ENCODE data around the gene MSH5. TPM values are rescaled to one million over a fixed set of nuclear protein-coding genes. Genes with fewer than 3 reads are reported as not detected.

MSH5 gene
- total RNA-seq, 1 donor from 2014 or later, result 6.1 TPM

DNA sequence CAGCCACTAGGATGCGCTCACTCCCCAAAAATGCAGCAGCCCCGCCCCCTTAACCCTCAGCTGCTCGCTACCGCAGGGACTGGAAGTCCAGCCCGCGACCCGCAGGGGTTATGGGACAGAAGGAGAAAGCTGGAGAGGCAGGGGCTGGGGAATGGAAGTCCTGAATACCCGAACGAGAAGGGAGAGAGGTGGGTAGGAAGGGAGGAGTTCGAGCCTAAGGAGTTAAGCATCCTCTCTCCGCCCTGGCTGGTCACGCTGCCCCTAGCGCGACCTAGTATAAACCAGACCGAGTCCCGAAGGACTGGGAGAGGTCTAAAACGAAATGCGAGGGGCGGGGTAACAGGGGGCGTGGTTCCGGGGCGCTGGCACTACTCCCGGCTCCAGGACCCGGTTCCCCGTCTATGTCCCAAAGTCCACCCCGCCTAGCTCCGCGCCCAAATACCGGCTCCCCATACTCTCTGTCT, 10.3 kb upstream of the MSH5 start:
- DNase-seq (ENCODE audit: low read depth, low spot score), result peak; percentile 60

GRCh38 chr6:31729979-31730630, 9.7 kb upstream of the MSH5 start:
- DNase-seq (ENCODE audit: low read depth, low spot score), result peak; percentile 80

- DNase-seq (ENCODE audit: low read depth, low spot score), result no peak
Observed at GRCh38 chr6:31730631-31731086, 9.1 kb upstream of the MSH5 start.

DNA sequence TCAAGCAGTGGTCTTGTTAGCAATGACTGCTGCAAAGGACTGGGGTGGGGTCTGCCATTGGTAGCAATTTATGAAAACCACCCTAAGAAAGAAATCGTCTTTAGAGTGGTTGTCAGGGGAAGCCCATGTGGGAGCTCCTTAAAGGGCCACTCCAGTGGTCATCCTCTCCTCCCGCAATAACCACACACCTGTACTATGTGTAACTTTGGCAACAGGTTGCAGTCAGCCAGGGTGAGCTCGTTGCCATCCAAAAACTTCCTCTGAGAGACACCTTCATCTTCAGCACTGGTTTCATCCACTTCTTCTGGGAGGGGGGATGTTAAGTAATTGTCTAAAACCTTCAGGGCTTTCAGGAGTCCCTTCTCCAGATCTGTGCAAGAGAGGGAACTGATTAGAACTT, 7.8 kb upstream of the MSH5 start:
- DNase-seq (ENCODE audit: low read depth, low spot score), result no peak

DNA sequence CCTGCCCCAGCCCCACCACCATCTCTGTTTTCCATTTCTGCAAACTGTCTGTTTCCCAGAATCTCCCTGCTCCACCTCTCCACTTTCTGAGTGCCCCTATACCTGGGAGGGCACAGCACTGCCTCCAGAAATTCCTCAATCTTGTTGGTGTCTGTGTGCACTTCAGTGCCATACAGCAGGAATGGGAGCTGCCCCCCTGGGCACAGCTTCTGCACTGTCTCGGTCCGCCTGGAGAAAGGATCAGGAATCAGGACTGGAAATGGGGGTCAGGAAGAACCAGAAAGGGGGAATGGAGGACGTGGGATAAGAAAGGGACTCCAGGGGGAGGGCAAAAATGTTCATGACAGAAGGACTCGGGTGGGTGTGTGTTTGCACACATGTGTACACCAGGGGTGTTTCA, 6.1 kb upstream of the MSH5 start:
- DNase-seq (ENCODE audit: low read depth, low spot score), result no peak

DNA sequence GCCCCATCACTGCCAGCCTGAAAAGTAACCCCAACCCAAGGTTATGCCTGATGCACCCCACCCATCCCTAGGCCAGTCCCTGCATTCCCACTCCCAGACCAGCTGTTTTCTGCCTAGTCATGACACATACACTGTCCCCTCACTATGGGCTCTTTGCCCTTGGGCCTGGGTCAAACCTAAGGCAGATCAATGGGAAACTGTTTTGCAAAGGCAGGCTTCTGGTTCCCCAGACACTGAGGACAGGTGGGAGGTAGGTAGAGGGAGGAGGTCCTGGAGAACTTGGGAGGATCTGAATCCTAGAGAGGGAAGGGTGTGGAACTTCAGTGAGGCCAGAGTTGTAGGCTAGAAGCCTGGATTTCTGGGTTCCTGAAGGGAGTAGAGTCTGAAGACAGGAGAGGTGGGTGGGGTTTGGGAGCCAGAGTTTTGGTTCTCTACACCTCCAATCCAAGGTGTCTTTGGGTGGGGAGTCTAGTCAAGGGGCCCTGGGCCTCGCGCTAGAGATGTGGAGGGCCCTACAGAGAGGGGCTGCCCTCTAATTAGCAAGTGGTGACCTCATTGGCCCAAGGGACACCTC, 5.5 kb upstream of the MSH5 start:
- DNase-seq (ENCODE audit: low read depth, low spot score), result no peak

DNA sequence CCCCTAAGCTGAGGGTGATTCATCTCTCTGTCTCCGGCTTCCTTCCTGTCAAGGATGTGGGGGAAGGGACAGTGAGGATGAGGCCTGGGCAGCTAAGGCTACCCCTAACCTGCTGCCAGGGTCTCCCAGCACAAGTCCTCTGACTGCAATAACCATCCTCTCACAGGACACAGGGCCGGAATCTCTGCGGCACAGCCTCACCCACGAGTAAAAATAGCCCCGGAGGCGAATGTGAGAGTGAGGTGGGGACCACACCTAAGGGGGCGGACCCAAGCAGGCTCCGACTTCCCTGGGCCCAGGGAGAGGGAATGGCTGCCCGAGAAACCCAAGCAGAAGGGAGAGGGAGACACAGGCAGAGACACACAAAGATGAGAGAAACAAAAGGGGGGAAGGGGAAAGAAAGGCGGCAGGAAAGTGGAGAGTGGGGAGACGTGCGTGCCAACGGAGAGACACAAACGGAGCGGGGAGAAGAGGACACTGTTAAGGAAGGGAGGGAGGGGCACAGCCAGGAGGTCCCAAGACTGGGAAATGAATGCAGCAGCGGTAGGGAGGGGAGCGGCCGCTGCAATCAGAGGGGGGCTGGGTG, 4.9 kb upstream of the MSH5 start:
- DNase-seq (ENCODE audit: low read depth, low spot score), result no peak

DNA sequence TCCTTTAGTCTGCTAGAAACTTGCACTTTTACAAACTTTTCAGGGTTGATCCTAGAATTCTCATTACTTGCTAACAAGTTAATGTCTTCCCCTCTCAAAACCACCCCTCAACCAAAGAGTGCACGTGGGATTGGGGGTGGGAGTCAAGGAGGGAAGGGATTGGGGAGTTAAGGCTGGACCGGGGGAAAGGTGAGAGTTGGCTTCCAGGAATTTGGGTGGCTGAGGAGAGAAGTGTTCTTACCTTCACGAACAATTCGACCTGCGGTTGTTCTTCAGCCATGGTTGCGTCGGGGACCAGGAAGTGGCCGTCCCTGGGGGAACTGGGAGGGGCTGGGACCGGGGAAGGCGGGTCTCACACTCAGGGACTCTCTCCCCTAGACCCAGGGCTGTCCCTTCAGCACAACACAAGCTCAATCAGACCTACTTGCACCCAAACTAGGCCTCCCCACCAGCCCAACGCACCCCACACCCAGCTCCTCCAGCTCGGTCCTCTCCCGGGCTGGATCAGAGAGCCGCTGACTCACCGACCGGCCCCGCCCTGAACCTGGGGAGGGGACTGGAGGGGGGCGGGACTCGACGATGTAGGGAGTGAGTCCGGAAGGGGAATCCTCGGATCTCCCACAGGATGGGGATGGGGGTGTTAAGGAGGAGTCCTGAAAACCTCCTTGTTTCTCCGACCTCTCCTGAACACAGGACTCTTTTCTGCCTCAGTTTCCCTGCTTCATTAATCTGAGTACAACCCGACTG, 3.6 kb upstream of the MSH5 start, which contains the start of gene CLIC1:
CLIC1 (minus strand) TSS at position 510 of the 747 bp plus-strand sequence; CDS start at position 280, 230 bp downstream.
- no peak for DNase-seq (ENCODE audit: low read depth, low spot score)

GRCh38 chr6:31736768-31737314, 3.0 kb upstream of the MSH5 start:
- DNase-seq (ENCODE audit: low read depth, low spot score), result no peak

GRCh38 chr6:31737315-31737990, 2.4 kb upstream of the MSH5 start:
- no peak for DNase-seq (ENCODE audit: low read depth, low spot score)

DNA sequence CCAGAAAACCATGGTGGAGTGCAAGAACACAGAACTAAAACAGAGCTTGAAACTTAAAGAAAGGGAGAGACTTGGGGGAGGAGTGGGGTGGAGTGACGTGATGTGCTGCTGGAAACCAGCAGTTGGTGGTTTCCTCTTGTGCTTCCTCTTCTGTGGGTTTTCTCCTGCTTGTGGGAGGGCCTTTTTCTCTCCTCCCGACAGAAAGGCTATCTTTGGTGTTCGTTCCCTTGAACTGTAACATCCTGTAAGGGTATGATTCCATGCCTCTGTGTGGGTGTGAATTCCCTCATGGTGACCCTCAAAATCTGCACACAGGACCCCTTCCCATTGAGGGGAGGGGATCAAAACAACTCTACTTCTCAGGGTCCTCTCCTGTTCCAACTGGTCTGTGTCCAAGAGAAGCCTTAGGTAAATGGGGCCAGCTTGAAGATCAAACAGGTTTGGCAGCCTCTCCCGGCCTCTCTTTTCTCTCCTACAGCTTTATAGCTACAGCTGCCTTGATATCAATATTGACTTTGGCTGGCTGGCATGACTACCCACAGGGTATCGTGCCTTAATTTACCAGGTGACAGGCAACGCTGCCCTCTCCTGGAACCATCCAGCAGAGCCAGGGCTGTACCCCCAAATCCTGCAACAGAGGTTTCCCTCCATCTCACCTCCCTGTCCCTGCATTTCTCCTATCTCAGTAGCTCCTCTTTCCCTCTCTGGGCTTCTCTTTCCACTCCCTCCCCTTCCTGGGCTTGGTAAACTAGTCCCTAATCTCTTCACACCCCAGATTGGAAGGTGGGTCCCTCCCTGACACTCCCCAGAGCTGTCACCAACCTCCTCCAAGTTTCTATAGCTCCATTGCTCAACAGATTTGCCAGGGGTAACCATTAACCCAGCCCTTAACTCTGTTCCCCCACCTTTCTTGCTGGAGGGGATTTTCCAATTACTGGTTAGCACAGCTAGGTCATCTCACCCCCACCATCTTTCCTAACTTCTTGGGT, 1.5 kb upstream of the MSH5 start:
- peak; percentile 84 for DNase-seq (ENCODE audit: low read depth, low spot score)

DNA sequence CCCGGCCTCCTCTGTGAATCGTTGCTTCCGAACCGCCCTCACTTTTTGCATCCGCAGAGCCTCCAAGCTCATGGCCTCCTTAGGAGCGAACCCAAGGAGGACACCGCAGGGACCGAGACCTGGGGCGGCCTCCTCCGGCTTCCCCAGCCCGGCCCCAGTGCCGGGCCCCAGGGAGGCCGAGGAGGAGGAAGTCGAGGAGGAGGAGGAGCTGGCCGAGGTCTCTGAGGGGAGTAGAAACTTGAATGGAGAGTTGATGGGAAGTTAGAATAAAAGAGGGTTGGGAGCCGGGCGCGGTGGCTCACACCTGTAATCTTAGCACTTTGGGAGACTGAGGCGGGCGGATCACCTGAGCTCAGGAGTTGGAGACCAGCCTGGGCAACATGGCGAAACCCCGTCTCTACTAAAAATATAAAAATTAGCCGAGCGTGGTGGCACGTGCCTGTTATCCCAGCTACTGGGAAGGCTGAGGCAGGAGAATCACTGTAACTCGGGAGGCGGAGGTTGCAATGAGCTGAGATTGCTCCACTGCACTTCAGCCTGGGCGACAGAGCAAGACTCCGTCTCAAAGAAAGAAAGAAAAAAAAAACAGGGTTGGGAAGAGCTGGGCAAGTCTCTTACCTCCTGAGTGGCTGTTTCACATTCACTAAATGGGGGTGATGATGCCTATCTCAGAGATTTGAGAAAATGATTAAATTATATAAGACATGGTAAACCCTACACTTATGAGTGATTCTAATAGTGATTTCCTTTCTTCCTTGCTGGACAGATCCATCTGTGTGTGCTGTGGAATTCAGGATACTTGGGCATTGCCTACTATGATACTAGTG, 805 bp downstream of the MSH5 start:
- DNase-seq (ENCODE audit: low read depth, low spot score), result no peak

DNA sequence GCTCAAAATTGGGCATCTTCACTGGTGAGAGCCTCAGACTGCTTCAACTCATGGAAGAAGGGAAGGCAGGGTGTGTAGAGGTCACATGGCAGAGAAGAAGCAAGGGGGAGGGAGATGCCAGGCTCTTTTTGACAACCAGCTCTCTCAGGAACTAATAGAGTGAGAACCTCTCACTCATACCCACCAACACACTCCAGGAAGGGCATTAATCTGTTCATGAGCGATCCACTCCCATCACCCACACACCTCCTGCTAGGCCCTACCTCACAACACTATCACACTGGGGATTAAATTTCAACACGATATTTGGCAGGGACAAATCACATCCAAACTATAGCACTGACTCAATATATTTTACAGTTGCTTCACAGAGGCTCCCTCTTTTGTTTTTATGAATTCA, 2.0 kb downstream of the MSH5 start:
- no peak for DNase-seq (ENCODE audit: low read depth, low spot score)

- no peak for DNase-seq (ENCODE audit: low read depth, low spot score)
Observed at GRCh38 chr6:31742894-31743293, 3.1 kb downstream of the MSH5 start.

DNA sequence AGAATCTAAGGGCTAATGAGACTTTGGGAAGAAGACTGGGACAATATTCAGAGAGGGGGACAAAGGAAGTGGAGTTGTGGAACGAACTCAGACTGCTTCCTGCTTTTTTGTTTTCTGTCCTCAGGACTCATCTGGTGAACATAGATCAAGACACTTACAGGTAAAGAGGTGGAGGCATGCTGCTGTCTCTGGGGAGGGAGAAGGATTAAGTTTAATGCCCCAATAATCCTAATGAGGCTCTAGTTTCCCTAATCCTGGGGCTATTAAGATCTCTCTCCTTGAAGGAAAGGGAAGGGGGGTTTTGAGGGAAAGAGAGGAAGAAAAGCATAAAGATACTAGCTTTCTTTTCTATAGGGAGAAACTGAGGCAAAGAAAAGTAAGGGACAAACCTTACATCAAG, 4.6 kb downstream of the MSH5 start:
- no peak for DNase-seq (ENCODE audit: low read depth, low spot score)

DNA sequence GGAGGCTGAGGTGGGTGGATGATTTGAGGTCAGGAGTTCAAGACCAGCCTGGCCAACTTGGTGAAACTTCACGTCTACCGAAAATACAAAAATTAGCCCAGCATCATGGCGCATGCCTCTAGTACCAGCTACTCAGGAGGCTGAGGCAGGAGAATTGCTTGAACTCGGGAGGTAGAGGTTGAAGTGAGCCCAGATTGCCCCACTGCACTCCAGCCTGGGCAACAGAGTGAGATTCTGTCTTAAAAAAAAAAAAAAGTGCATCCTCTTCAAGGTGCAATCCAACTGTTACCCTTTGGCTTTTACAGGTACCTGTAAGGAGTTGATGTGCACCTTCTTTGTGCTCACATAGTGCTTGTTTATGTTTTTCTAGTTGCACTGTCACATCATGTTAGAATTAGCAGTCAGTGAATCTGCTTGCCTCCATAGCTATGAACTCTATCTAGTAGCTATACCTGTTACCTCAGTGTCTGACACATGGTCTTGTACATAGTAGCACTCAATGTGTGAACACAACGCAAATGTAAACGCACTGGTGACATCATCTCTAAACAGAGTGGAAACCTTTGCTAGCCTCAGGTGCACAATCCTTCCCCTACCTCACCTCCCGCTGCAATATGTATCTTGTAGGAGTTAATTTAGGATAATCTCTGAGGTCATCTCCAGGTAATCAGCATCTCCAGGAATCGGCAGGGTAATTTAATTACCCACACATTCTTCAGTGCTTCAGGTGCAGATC, 9.7 kb downstream of the MSH5 start:
- no peak for DNase-seq (ENCODE audit: low read depth, low spot score)

DNA sequence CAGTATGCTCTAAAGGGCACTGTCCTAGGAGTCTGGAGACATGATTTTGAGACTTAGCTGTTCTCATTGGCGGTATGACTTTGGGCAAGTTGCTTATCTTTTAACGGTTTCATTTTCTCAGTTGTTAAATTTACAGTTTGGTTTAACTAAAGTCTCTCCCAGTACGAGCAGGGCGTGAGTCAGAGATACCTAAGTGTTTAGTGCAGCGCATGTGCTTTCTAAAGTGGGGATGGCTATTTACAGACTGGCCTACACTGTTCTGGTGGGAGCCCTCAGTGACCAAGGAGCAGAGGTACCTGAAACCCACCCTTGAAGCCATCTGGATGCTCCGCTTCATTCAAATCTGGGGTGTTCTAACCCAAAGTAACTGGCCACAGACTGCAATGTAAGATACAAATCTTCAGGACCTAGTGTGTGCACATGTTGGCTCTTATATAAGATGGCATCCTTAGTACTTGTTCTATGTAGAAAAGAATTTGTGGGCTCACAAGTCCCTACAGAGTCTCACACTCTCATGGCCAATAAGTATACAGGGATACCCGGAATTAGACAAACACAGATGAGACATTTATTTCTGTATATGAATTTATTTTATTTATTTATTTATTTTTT, 10.7 kb downstream of the MSH5 start:
- no peak for DNase-seq (ENCODE audit: low read depth, low spot score)

- DNase-seq (ENCODE audit: low read depth, low spot score), result no peak
Observed at GRCh38 chr6:31752739-31753319, 13.0 kb downstream of the MSH5 start.
